GM06990 (cell line): Measurements from ENCODE around the gene CELF2.

ENCODE experiments used
- DNase-seq: peaks from one replicate; pipeline ENCODE4 v3.0.0-alpha.2; 2011; ENCODE audit not compliant: insufficient read length; ENCODE audit errors: extremely low read depth
- H3K27me3 ChIP-seq: replicated peaks from 2 replicates; pipeline ENCODE4 v1.6.0; 2011; ENCODE audit warnings: low read length; ENCODE audit not compliant: control insufficient read depth, insufficient read depth
- H3K36me3 ChIP-seq: 2 replicates; pipeline ENCODE4 v1.5.1; 2011; ENCODE audit warnings: low read length; ENCODE audit not compliant: control insufficient read depth, insufficient read depth
- H3K4me3 ChIP-seq: replicated peaks from 2 replicates; pipeline ENCODE4 v1.5.1; 2011; ENCODE audit warnings: low read depth, mild to moderate bottlenecking, control low read depth, low read length
- CTCF ChIP-seq: IDR thresholded peaks from 2 replicates; pipeline ENCODE4 v1.5.1; 2011; ENCODE audit warnings: low read length, control low read depth, mild to moderate bottlenecking, inconsistent platforms; ENCODE audit not compliant: insufficient read depth, poor library complexity, severe bottlenecking

The CELF2 gene

GRCh38 chr10:11354823-11355222, 337.2 kb downstream of the CELF2 start:
- H3K36me3 ChIP-seq: no peaks in the 10 kb centered on the region
- TF ChIP-seq CTCF: no peak

GRCh38 chr10:11355592-11355991, 337.9 kb downstream of the CELF2 start:
- H3K27me3 ChIP-seq: no peaks in the 10 kb centered on the region
- DNase-seq: no peak
- no peak for TF ChIP-seq CTCF
- H3K4me3 ChIP-seq: no peak overlapping the region
- no peaks in the 10 kb centered on the region for H3K36me3 ChIP-seq

More at GRCh38 chr10:11354823-11355222, 337.2 kb downstream of the CELF2 start:
- no peak for DNase-seq
- Histone ChIP-seq H3K27me3 (no peaks in the 10 kb centered on the region), H3K4me3 (no peak overlapping the region)

GRCh38 chr10:11357439-11357838, 339.8 kb downstream of the CELF2 start:
- TF ChIP-seq CTCF: no peak
- Histone ChIP-seq H3K27me3 (no peaks in the 10 kb centered on the region), H3K4me3 (no peak overlapping the region), H3K36me3 (no peaks in the 10 kb centered on the region)
- no peak for DNase-seq

- Histone ChIP-seq H3K36me3 (no peaks in the 10 kb centered on the region), H3K27me3 (no peaks in the 10 kb centered on the region), H3K4me3 (no peak overlapping the region)
- no peak for TF ChIP-seq CTCF
- no peak for DNase-seq
These were observed 340.3 kb downstream of the CELF2 start for GRCh38 chr10:11358011-11358410.

GRCh38 chr10:11358923-11359575, 341.4 kb downstream of the CELF2 start:
- no peaks in the 10 kb centered on the region for H3K36me3 ChIP-seq
- TF ChIP-seq CTCF: no peak
- DNase-seq: no peak
- H3K4me3 ChIP-seq: no peak overlapping the region
- no peaks in the 10 kb centered on the region for H3K27me3 ChIP-seq

GRCh38 chr10:11359869-11360268, 342.2 kb downstream of the CELF2 start:
- no peaks in the 10 kb centered on the region for H3K27me3 ChIP-seq
- H3K4me3 ChIP-seq: no peak overlapping the region
- no peak for DNase-seq
- H3K36me3 ChIP-seq: no peaks in the 10 kb centered on the region
- no peak for TF ChIP-seq CTCF
